K562 (cell line): ENCODE measurements around the gene ITSN1. TPM values are rescaled to one million over a fixed set of nuclear protein-coding genes. Genes with fewer than 3 reads are reported as not detected.
A peak's percentile ranks its signal among the peaks of the same experiment; 100 is the strongest.

Experiments
- ATAC-seq: fragments of 200-7000 bp; cut with Tn5 transposase; 3 replicates; pipeline ENCODE4 v1.9.1; 2020; ENCODE audit warnings: moderate library complexity
- BruUV-seq: library from RNA; stranded (reverse); fragments of 400-500 nt; replicated peaks from 2 replicates; lab custom pipeline; 2021; lab: Mats Ljungman, UMichigan
- CTCF ChIA-PET: fragments of 300-600 bp; formaldehyde crosslinking; extraction: SDS; loops from one replicate; lab custom pipeline; 2021; ENCODE audit warnings: low intra/inter-chr PET ratio; lab: Yijun Ruan, JAX
- POLR2A ChIA-PET: fragments of 300-600, 350-650 bp; sonication (Branson Sonifier 250); formaldehyde crosslinking; extraction: SDS; loops from one replicate; lab custom pipeline; 2021; ENCODE audit warnings: antibody characterized with exemption, inconsistent platforms; lab: Yijun Ruan, JAX
- DNase-seq, 4 experiments: peaks; one replicate each; pipeline versions ENCODE4 v3.0.0 to v3.0.0-alpha.2; 2011 to 2018; ENCODE audit warnings: low spot score in 3 of 4, mixed read lengths in 3 of 4; ENCODE audit errors: extremely low read depth in 1 of 4
- FAIRE-seq: peaks from 2 replicates; lab custom pipeline; 2011; peaks lifted over from hg19 to GRCh38; lab: Jason Lieb, UNC
- H2AFZ ChIP-seq: 2 replicates; pipeline ENCODE4 v1.6.0; 2011; ENCODE audit warnings: low read depth, low read length, control low read depth, inconsistent platforms
- H3K27ac ChIP-seq: fragments of 200-600 bp; 3 replicates; pipeline ENCODE4 v1.8.0; 2011; ENCODE audit warnings: low read depth, mild to moderate bottlenecking, control low read depth, inconsistent platforms, low read length, moderate library complexity, mixed read lengths; ENCODE audit errors: extremely low read depth
- H3K27me3 ChIP-seq, 2 experiments: fragments of 300-600 bp in 1 of 2; 2 replicates in 1 of 2; 3 replicates in 1 of 2; pipeline versions ENCODE4 v1.6.0 to v1.8.0; 2011; ENCODE audit warnings: inconsistent platforms in 2 of 2, low read length in 2 of 2, mild to moderate bottlenecking in 1 of 2, mixed read lengths in 1 of 2, moderate library complexity in 1 of 2; ENCODE audit not compliant: control insufficient read depth in 2 of 2, insufficient read depth in 2 of 2
- H3K36me3 ChIP-seq: fragments of 300-600 bp; 3 replicates; pipeline ENCODE4 v1.8.0; 2011; ENCODE audit warnings: mild to moderate bottlenecking, low read length, inconsistent platforms; ENCODE audit not compliant: control insufficient read depth, insufficient read depth
- H3K4me1 ChIP-seq, 2 experiments: fragments of 200-600 bp in 1 of 2; replicated peaks in 1 of 2; 2 replicates in 1 of 2; 3 replicates in 1 of 2; pipeline versions ENCODE4 v1.5.1 to v1.8.0; 2011; ENCODE audit warnings: inconsistent platforms in 2 of 2, low read length in 2 of 2, mild to moderate bottlenecking in 1 of 2, mixed read lengths in 1 of 2, moderate library complexity in 1 of 2; ENCODE audit not compliant: control insufficient read depth in 2 of 2, insufficient read depth in 2 of 2
- H3K4me2 ChIP-seq: 2 replicates; pipeline ENCODE4 v1.6.1; 2011; ENCODE audit warnings: low read length, control low read depth, inconsistent platforms, mixed read lengths; ENCODE audit not compliant: insufficient read depth
- H3K4me3 ChIP-seq: fragments of 200-600 bp; sonication (generic), shearing (Covaris generic); 2 replicates; pipeline ENCODE4 v1.5.1; 2016; ENCODE audit warnings: control low read depth, inconsistent platforms
- H3K79me2 ChIP-seq: fragments of 200-600 bp; 3 replicates; pipeline ENCODE4 v1.8.0; 2011; ENCODE audit warnings: low read length, inconsistent platforms; ENCODE audit not compliant: control insufficient read depth, insufficient read depth
- H3K9ac ChIP-seq, 2 experiments: 2 replicates each; pipeline versions ENCODE4 v1.6.0 to v1.6.1; 2011; ENCODE audit warnings: low read depth in 2 of 2, low read length in 2 of 2, control low read depth in 1 of 2, inconsistent platforms in 1 of 2, mild to moderate bottlenecking in 1 of 2, mixed read lengths in 1 of 2; ENCODE audit not compliant: insufficient read depth in 1 of 2
- H3K9me1 ChIP-seq: one replicate; pipeline ENCODE4 v1.6.0; 2011; ENCODE audit warnings: inconsistent platforms, mild to moderate bottlenecking, low read length, moderate library complexity; ENCODE audit not compliant: control insufficient read depth, insufficient read depth
- H3K9me3 ChIP-seq: replicated peaks from 2 replicates; pipeline ENCODE4 v1.5.1; 2011; ENCODE audit warnings: low read depth, low read length, inconsistent platforms; ENCODE audit not compliant: control insufficient read depth, insufficient read depth
- H4K20me1 ChIP-seq: replicated peaks from 2 replicates; pipeline ENCODE4 v1.6.1; 2011; ENCODE audit warnings: low read length, inconsistent platforms, mixed read lengths; ENCODE audit not compliant: control insufficient read depth, insufficient read depth
- TEAD4 ChIP-seq, 2 experiments: sonication (generic) in 1 of 2; formaldehyde crosslinking in 1 of 2; IDR thresholded peaks; 2 replicates each; pipeline versions ENCODE4 v1.6.1 to v1.8.0; 2012 to 2022; ENCODE audit warnings: borderline replicate concordance in 1 of 2, inconsistent platforms in 1 of 2, low read length in 1 of 2, mild to moderate bottlenecking in 1 of 2, missing genetic modification reagents in 1 of 2
- YY1 ChIP-seq, 3 experiments: IDR thresholded peaks; 2 replicates each; pipeline ENCODE4 v1.6.1; 2011; ENCODE audit warnings: low read length in 2 of 3, mild to moderate bottlenecking in 2 of 3, moderate library complexity in 2 of 3, borderline replicate concordance in 1 of 3, control low read depth in 1 of 3, low read depth in 1 of 3; ENCODE audit not compliant: insufficient read depth in 3 of 3, insufficient replicate concordance in 2 of 3, control insufficient read depth in 1 of 3, insufficient read length in 1 of 3; ENCODE audit errors: extremely low read depth in 1 of 3
- ZNF274 ChIP-seq: IDR thresholded peaks from 2 replicates; pipeline ENCODE4 v1.6.1; 2011; ENCODE audit warnings: low read depth, mild to moderate bottlenecking, low read length, moderate library complexity, borderline replicate concordance
- ZNF77 ChIP-seq: fragments of 250-450 bp; sonication (Bioruptor Pico); IDR thresholded peaks from 2 replicates; pipeline ENCODE4 v1.5.0; 2020
- WGBS: fragments of 100-300 bp; shearing (Covaris generic); methylation state at CpG from one replicate; pipeline ENCODE4 v1.1.6; 2016; ENCODE audit warnings: low coverage, mixed read lengths; ENCODE audit not compliant: insufficient coverage; ENCODE audit errors: missing lambda C conversion rate; 5-methylcytosine and 5-hydroxymethylcytosine counted together
- in situ Hi-C: fragments of 300-500 bp; cut with MboI; formaldehyde crosslinking; loops from 4 replicates; pipeline ENCODE4 v1.15.0; 2018; ENCODE audit warnings: inconsistent platforms, mixed read lengths
- intact Hi-C: fragments of 100-400 bp; cut with micrococcal nuclease; formaldehyde crosslinking; loops from 2 replicates; pipeline ENCODE4 v1.14.2; 2022
- polyA plus RNA-seq, 8 experiments: library from polyadenylated mRNA; depleted of rRNA in 4 of 8; stranded (reverse) in 5 of 8; unstranded in 3 of 8; fragments of >200 nt; fragmentation: Nextera tagmentation in 2 of 8; fragmentation: Illumina TruSeq in 1 of 8; extraction: Ambion mirVana in 2 of 8; extraction: Trizol in 1 of 8; gene quantifications; 2 replicates each; pipeline versions ENCODE4 v1.2.1 to v1.2.3, GENCODE V29; 2011 to 2014; ENCODE audit warnings: inconsistent platforms in 1 of 8, missing spikeins in 1 of 8
- total RNA-seq, 7 experiments: library from RNA; depleted of rRNA in 6 of 7; stranded (reverse); fragments of >200 nt in 6 of 7; fragmentation: Illumina TruSeq in 2 of 7; extraction: Trizol in 2 of 7; gene quantifications; 2 replicates each; pipeline versions ENCODE4 v1.2.1 to v1.2.3, GENCODE V29; 2011 to 2021; ENCODE audit warnings: low replicate concordance in 1 of 7

ITSN1 gene
- total and polyA plus RNA-seq, 9 of the 15 experiments (the other 6 are each of a cell fraction or from before 2014, with no cell fraction given): 1.1 to 12.6 (median 4.8) TPM

- Histone ChIP-seq H3K36me3 (peaks cover 26% of the 10 kb centered on the region; the same call in 2 of the 3 replicates), H2AFZ (no peak overlapping the region), H3K4me1 (peaks cover 0 to 4% of the 10 kb centered on the region in 2 experiments; a peak in 1 of 5 replicates), H3K9me1 (no peaks in the 10 kb centered on the region), H3K27me3 (no peaks in the 10 kb centered on the region), H3K79me2 (no peaks in the 10 kb centered on the region), H4K20me1 (no peaks in the 10 kb centered on the region), H3K4me3 (no peak overlapping the region), H3K27ac (no peak overlapping the region), H3K4me2 (no peak overlapping the region), H3K9ac (no peak overlapping the region), H3K9me3 (no peaks in the 10 kb centered on the region)
- CTCF ChIA-PET: interaction anchor here (0.6 kb wide), 1 partner anchor 17 kb away, joined by 3 read pairs; no protein-coding TSS in a partner anchor
- BruUV-seq: no TSS peak
- no peak for FAIRE-seq
- no peak for ATAC-seq
- no peak for DNase-seq
- POLR2A ChIA-PET: no interaction called here
- WGBS: 93% methylated on average over 2 of the region's 2 CpGs
- TF ChIP-seq YY1 (IDR thresholded peaks at IDR 0.05; ENCODE audit: borderline replicate concordance in 1 of 3, control insufficient read depth in 1 of 3, extremely low read depth in 1 of 3, insufficient read depth in 3 of 3, insufficient read length in 1 of 3, insufficient replicate concordance in 2 of 3, low read depth in 1 of 3, low read length in 2 of 3): peak in 1 of 3 experiments; percentile 82
- TF ChIP-seq ZNF77 (CRISPR knock-in tag): no peak
- TF ChIP-seq TEAD4 (IDR thresholded peaks at IDR 0.05; ENCODE audit: low read length): 0 out of 2 replicates have a peak, but pooled peaks have one; percentile 12
- TF ChIP-seq TEAD4 (CRISPR knock-in tag; IDR thresholded peaks at IDR 0.05; ENCODE audit: borderline replicate concordance): no peak
- no peak for TF ChIP-seq ZNF274
- intact Hi-C loops (no loop called here), in situ Hi-C loops (no loop called here)
These were observed 23.9 kb upstream of the ITSN1 start for GRCh38 chr21:33618407-33618806.
